Loucy (cell line): ENCODE data around the gene FGF14.

ENCODE experiments used
- H2AFZ ChIP-seq: fragments of 200-600 bp; sonication (generic); 2 replicates; pipeline ENCODE4 v1.6.0; 2016; ENCODE audit warnings: antibody characterized with exemption, mild to moderate bottlenecking, low read length, moderate library complexity
- H3F3A ChIP-seq: fragments of 200-600 bp; 2 replicates; pipeline ENCODE4 v1.6.0; 2016; ENCODE audit warnings: antibody characterized with exemption, low read depth, mild to moderate bottlenecking
- H3K27me3 ChIP-seq: fragments of 200-600 bp; sonication (generic); 2 replicates; pipeline ENCODE4 v1.6.1; 2014; ENCODE audit warnings: low read length, mild to moderate bottlenecking; ENCODE audit not compliant: insufficient read depth, poor library complexity, severe bottlenecking
- H3K36me3 ChIP-seq: fragments of 200-600 bp; sonication (generic); 2 replicates; pipeline ENCODE4 v1.6.1; 2016; ENCODE audit warnings: low read length; ENCODE audit not compliant: insufficient read depth
- H3K4me1 ChIP-seq: fragments of 200-600 bp; sonication (generic); 2 replicates; pipeline ENCODE4 v1.5.1; 2014; ENCODE audit warnings: low read length, mild to moderate bottlenecking; ENCODE audit not compliant: insufficient read depth, poor library complexity, severe bottlenecking
- H3K4me2 ChIP-seq: fragments of 200-600 bp; sonication (generic); 2 replicates; pipeline ENCODE4 v1.6.0; 2014; ENCODE audit warnings: antibody characterized with exemption, low read length, low read depth, mild to moderate bottlenecking; ENCODE audit not compliant: poor library complexity, severe bottlenecking
- H3K4me3 ChIP-seq: fragments of 200-600 bp; sonication (generic); 2 replicates; pipeline ENCODE4 v1.5.1; 2014; ENCODE audit warnings: low read length, mild to moderate bottlenecking, mixed read lengths; ENCODE audit not compliant: poor library complexity, severe bottlenecking
- H3K79me2 ChIP-seq: fragments of 200-600 bp; sonication (generic); 2 replicates; pipeline ENCODE4 v1.6.1; 2014; ENCODE audit warnings: low read length; ENCODE audit not compliant: insufficient read depth
- H3K9ac ChIP-seq: fragments of 200-600 bp; sonication (generic); 2 replicates; pipeline ENCODE4 v1.6.0; 2014; ENCODE audit warnings: mild to moderate bottlenecking, low read depth, low read length, moderate library complexity; ENCODE audit not compliant: poor library complexity, severe bottlenecking
- H3K9me2 ChIP-seq: fragments of 200-600 bp; sonication (generic); replicated peaks from 2 replicates; pipeline ENCODE4 v1.6.1; 2016; ENCODE audit warnings: low read depth, low read length, mixed read lengths
- H3K9me3 ChIP-seq: fragments of 200-600 bp; sonication (generic); 2 replicates; pipeline ENCODE4 v1.6.1; 2014; ENCODE audit warnings: mild to moderate bottlenecking, antibody characterized with exemption, low read length, low read depth; ENCODE audit not compliant: insufficient read depth
- H4K20me1 ChIP-seq: fragments of 200-600 bp; sonication (generic); 2 replicates; pipeline ENCODE4 v1.6.0; 2014; ENCODE audit warnings: antibody characterized with exemption, low read length, mild to moderate bottlenecking; ENCODE audit not compliant: insufficient read depth, poor library complexity, severe bottlenecking
- EZH2phosphoT487 ChIP-seq: fragments of 200-600 bp; IDR thresholded peaks from 2 replicates; pipeline ENCODE4 v1.6.1; 2018; ENCODE audit warnings: antibody characterized with exemption, mild to moderate bottlenecking, moderate library complexity, borderline replicate concordance
- TF ChIP-seq, protein P1 (sequence below): fragments of 200-600 bp; sonication (generic); conservative IDR thresholded peaks from 2 replicates; pipeline ENCODE4 v1.5.1; 2014; ENCODE audit warnings: mild to moderate bottlenecking, antibody characterized with exemption, low read length

FGF14 gene

GRCh38 chr13:102380012-102380411, 21.8 kb downstream of the FGF14 start:
- Histone ChIP-seq H3K4me1 (no peaks in the 10 kb centered on the region), H2AFZ (no peak overlapping the region), H3K9me3 (no peaks in the 10 kb centered on the region), H3K36me3 (no peaks in the 10 kb centered on the region), H3K4me3 (no peak overlapping the region), H3K4me2 (no peak overlapping the region), H3K79me2 (no peaks in the 10 kb centered on the region), H3K9ac (no peak overlapping the region), H3K9me2 (no peaks in the 10 kb centered on the region; the same call in 1 of the 2 replicates), H3F3A (no peaks in the 10 kb centered on the region), H4K20me1 (no peaks in the 10 kb centered on the region), H3K27me3 (no peaks in the 10 kb centered on the region)
- TF ChIP-seq EZH2phosphoT487: no peak
- TF ChIP-seq, protein P1, sequence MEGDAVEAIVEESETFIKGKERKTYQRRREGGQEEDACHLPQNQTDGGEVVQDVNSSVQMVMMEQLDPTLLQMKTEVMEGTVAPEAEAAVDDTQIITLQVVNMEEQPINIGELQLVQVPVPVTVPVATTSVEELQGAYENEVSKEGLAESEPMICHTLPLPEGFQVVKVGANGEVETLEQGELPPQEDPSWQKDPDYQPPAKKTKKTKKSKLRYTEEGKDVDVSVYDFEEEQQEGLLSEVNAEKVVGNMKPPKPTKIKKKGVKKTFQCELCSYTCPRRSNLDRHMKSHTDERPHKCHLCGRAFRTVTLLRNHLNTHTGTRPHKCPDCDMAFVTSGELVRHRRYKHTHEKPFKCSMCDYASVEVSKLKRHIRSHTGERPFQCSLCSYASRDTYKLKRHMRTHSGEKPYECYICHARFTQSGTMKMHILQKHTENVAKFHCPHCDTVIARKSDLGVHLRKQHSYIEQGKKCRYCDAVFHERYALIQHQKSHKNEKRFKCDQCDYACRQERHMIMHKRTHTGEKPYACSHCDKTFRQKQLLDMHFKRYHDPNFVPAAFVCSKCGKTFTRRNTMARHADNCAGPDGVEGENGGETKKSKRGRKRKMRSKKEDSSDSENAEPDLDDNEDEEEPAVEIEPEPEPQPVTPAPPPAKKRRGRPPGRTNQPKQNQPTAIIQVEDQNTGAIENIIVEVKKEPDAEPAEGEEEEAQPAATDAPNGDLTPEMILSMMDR: no peak

DNA sequence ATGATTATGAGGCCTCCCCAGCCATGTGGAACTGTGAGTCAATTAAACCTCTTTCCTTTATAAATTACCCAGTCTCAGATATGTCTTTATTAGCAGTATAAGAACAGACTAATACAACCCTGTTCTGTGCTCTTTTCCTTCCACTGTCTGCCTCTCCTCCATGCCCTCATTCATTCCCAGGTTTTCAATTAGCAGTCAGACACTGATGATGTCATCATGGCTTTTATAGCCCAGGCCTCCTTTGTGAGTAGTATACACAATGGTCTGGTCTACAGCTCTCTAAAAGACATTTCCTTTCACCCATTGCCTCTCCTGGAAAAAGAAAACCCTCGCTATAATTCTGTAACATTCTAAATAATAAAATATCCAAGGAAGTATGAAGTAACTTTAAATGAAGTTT, 25.5 kb downstream of the FGF14 start:
- Histone ChIP-seq H3F3A (no peaks in the 10 kb centered on the region), H3K9me2 (no peaks in the 10 kb centered on the region; the same call in 1 of the 2 replicates), H3K4me1 (no peaks in the 10 kb centered on the region), H3K4me3 (no peak overlapping the region), H3K79me2 (no peaks in the 10 kb centered on the region), H4K20me1 (no peaks in the 10 kb centered on the region), H3K27me3 (no peaks in the 10 kb centered on the region), H3K9me3 (no peaks in the 10 kb centered on the region), H3K9ac (no peak overlapping the region), H3K4me2 (no peak overlapping the region), H3K36me3 (no peaks in the 10 kb centered on the region), H2AFZ (no peak overlapping the region)
- TF ChIP-seq EZH2phosphoT487: no peak
- TF ChIP-seq, protein P1: no peak

GRCh38 chr13:102374726-102375125, 27.1 kb downstream of the FGF14 start:
- H3K9ac ChIP-seq: no peak overlapping the region
- H3K4me1 ChIP-seq: no peaks in the 10 kb centered on the region

More at GRCh38 chr13:102374726-102375125, 27.1 kb downstream of the FGF14 start:
- Histone ChIP-seq H2AFZ (no peak overlapping the region), H3K4me3 (no peak overlapping the region), H4K20me1 (no peaks in the 10 kb centered on the region), H3K36me3 (no peaks in the 10 kb centered on the region), H3K9me2 (no peaks in the 10 kb centered on the region; the same call in 1 of the 2 replicates), H3K79me2 (no peaks in the 10 kb centered on the region), H3K4me2 (no peak overlapping the region), H3K9me3 (no peaks in the 10 kb centered on the region), H3K27me3 (no peaks in the 10 kb centered on the region), H3F3A (no peaks in the 10 kb centered on the region)
- TF ChIP-seq, protein P1: no peak
- TF ChIP-seq EZH2phosphoT487: no peak
